K562 (cell line): ENCODE data around the gene ACO2. TPM values are rescaled to one million over a fixed set of nuclear protein-coding genes. Genes with fewer than 3 reads are reported as not detected.

Source experiments
- ATAC-seq: fragments of 200-7000 bp; cut with Tn5 transposase; 3 replicates; pipeline ENCODE4 v1.9.1; 2020; ENCODE audit warnings: moderate library complexity
- BruUV-seq: library from RNA; stranded (reverse); fragments of 400-500 nt; replicated peaks from 2 replicates; lab custom pipeline; 2021; lab: Mats Ljungman, UMichigan
- CTCF ChIA-PET: fragments of 300-600 bp; formaldehyde crosslinking; extraction: SDS; loops from one replicate; lab custom pipeline; 2021; ENCODE audit warnings: low intra/inter-chr PET ratio; lab: Yijun Ruan, JAX
- POLR2A ChIA-PET: fragments of 300-600, 350-650 bp; sonication (Branson Sonifier 250); formaldehyde crosslinking; extraction: SDS; loops from one replicate; lab custom pipeline; 2021; ENCODE audit warnings: antibody characterized with exemption, inconsistent platforms; lab: Yijun Ruan, JAX
- DNase-seq, 4 experiments: peaks; one replicate each; pipeline versions ENCODE4 v3.0.0 to v3.0.0-alpha.2; 2011 to 2018; ENCODE audit warnings: low spot score in 3 of 4, mixed read lengths in 3 of 4; ENCODE audit errors: extremely low read depth in 1 of 4
- FAIRE-seq: peaks from 2 replicates; lab custom pipeline; 2011; peaks lifted over from hg19 to GRCh38; lab: Jason Lieb, UNC
- H2AFZ ChIP-seq: 2 replicates; pipeline ENCODE4 v1.6.0; 2011; ENCODE audit warnings: low read depth, low read length, control low read depth, inconsistent platforms
- H3K27ac ChIP-seq: fragments of 200-600 bp; 3 replicates; pipeline ENCODE4 v1.8.0; 2011; ENCODE audit warnings: low read depth, mild to moderate bottlenecking, control low read depth, inconsistent platforms, low read length, moderate library complexity, mixed read lengths; ENCODE audit errors: extremely low read depth
- H3K27me3 ChIP-seq, 2 experiments: fragments of 300-600 bp in 1 of 2; 2 replicates in 1 of 2; 3 replicates in 1 of 2; pipeline versions ENCODE4 v1.6.0 to v1.8.0; 2011; ENCODE audit warnings: inconsistent platforms in 2 of 2, low read length in 2 of 2, mild to moderate bottlenecking in 1 of 2, mixed read lengths in 1 of 2, moderate library complexity in 1 of 2; ENCODE audit not compliant: control insufficient read depth in 2 of 2, insufficient read depth in 2 of 2
- H3K36me3 ChIP-seq: fragments of 300-600 bp; 3 replicates; pipeline ENCODE4 v1.8.0; 2011; ENCODE audit warnings: mild to moderate bottlenecking, low read length, inconsistent platforms; ENCODE audit not compliant: control insufficient read depth, insufficient read depth
- H3K4me1 ChIP-seq, 2 experiments: fragments of 200-600 bp in 1 of 2; replicated peaks in 1 of 2; 2 replicates in 1 of 2; 3 replicates in 1 of 2; pipeline versions ENCODE4 v1.5.1 to v1.8.0; 2011; ENCODE audit warnings: inconsistent platforms in 2 of 2, low read length in 2 of 2, mild to moderate bottlenecking in 1 of 2, mixed read lengths in 1 of 2, moderate library complexity in 1 of 2; ENCODE audit not compliant: control insufficient read depth in 2 of 2, insufficient read depth in 2 of 2
- H3K4me2 ChIP-seq: 2 replicates; pipeline ENCODE4 v1.6.1; 2011; ENCODE audit warnings: low read length, control low read depth, inconsistent platforms, mixed read lengths; ENCODE audit not compliant: insufficient read depth
- H3K4me3 ChIP-seq: fragments of 200-600 bp; sonication (generic), shearing (Covaris generic); 2 replicates; pipeline ENCODE4 v1.5.1; 2016; ENCODE audit warnings: control low read depth, inconsistent platforms
- H3K79me2 ChIP-seq: fragments of 200-600 bp; 3 replicates; pipeline ENCODE4 v1.8.0; 2011; ENCODE audit warnings: low read length, inconsistent platforms; ENCODE audit not compliant: control insufficient read depth, insufficient read depth
- H3K9ac ChIP-seq, 2 experiments: 2 replicates each; pipeline versions ENCODE4 v1.6.0 to v1.6.1; 2011; ENCODE audit warnings: low read depth in 2 of 2, low read length in 2 of 2, control low read depth in 1 of 2, inconsistent platforms in 1 of 2, mild to moderate bottlenecking in 1 of 2, mixed read lengths in 1 of 2; ENCODE audit not compliant: insufficient read depth in 1 of 2
- H3K9me1 ChIP-seq: one replicate; pipeline ENCODE4 v1.6.0; 2011; ENCODE audit warnings: inconsistent platforms, mild to moderate bottlenecking, low read length, moderate library complexity; ENCODE audit not compliant: control insufficient read depth, insufficient read depth
- H3K9me3 ChIP-seq: replicated peaks from 2 replicates; pipeline ENCODE4 v1.5.1; 2011; ENCODE audit warnings: low read depth, low read length, inconsistent platforms; ENCODE audit not compliant: control insufficient read depth, insufficient read depth
- H4K20me1 ChIP-seq: replicated peaks from 2 replicates; pipeline ENCODE4 v1.6.1; 2011; ENCODE audit warnings: low read length, inconsistent platforms, mixed read lengths; ENCODE audit not compliant: control insufficient read depth, insufficient read depth
- BRD9 ChIP-seq: fragments of 450-650 bp; IDR thresholded peaks from 2 replicates; pipeline ENCODE4 v1.6.1; 2018; ENCODE audit warnings: low read depth; ENCODE audit not compliant: partially characterized antibody
- KDM1A ChIP-seq, 2 experiments: fragments of 450-650 bp; IDR thresholded peaks; 2 replicates each; pipeline ENCODE4 v1.6.1; 2016; ENCODE audit warnings: mild to moderate bottlenecking in 2 of 2
- MAFG ChIP-seq: fragments of 450-650 bp; conservative IDR thresholded peaks from 2 replicates; pipeline ENCODE4 v1.6.1; 2016; ENCODE audit warnings: missing genetic modification characterization, missing compliant biosample characterization
- MTA2 ChIP-seq: fragments of 450-650 bp; IDR thresholded peaks from 2 replicates; pipeline ENCODE4 v1.6.1; 2016; ENCODE audit warnings: low read depth
- SOX6 ChIP-seq: fragments of 450-650 bp; IDR thresholded peaks from 2 replicates; pipeline ENCODE4 v1.6.1; 2014; ENCODE audit warnings: mild to moderate bottlenecking
- WGBS: fragments of 100-300 bp; shearing (Covaris generic); methylation state at CpG from one replicate; pipeline ENCODE4 v1.1.6; 2016; ENCODE audit warnings: low coverage, mixed read lengths; ENCODE audit not compliant: insufficient coverage; ENCODE audit errors: missing lambda C conversion rate; 5-methylcytosine and 5-hydroxymethylcytosine counted together
- in situ Hi-C: fragments of 300-500 bp; cut with MboI; formaldehyde crosslinking; loops from 4 replicates; pipeline ENCODE4 v1.15.0; 2018; ENCODE audit warnings: inconsistent platforms, mixed read lengths
- intact Hi-C: fragments of 100-400 bp; cut with micrococcal nuclease; formaldehyde crosslinking; loops from 2 replicates; pipeline ENCODE4 v1.14.2; 2022
- polyA plus RNA-seq, 8 experiments: library from polyadenylated mRNA; depleted of rRNA in 4 of 8; stranded (reverse) in 5 of 8; unstranded in 3 of 8; fragments of >200 nt; fragmentation: Nextera tagmentation in 2 of 8; fragmentation: Illumina TruSeq in 1 of 8; extraction: Ambion mirVana in 2 of 8; extraction: Trizol in 1 of 8; gene quantifications; 2 replicates each; pipeline versions ENCODE4 v1.2.1 to v1.2.3, GENCODE V29; 2011 to 2014; ENCODE audit warnings: inconsistent platforms in 1 of 8, missing spikeins in 1 of 8
- total RNA-seq, 7 experiments: library from RNA; depleted of rRNA in 6 of 7; stranded (reverse); fragments of >200 nt in 6 of 7; fragmentation: Illumina TruSeq in 2 of 7; extraction: Trizol in 2 of 7; gene quantifications; 2 replicates each; pipeline versions ENCODE4 v1.2.1 to v1.2.3, GENCODE V29; 2011 to 2021; ENCODE audit warnings: low replicate concordance in 1 of 7

ACO2 gene
- total and polyA plus RNA-seq, 9 of the 15 experiments (the other 6 are each of a cell fraction or from before 2014, with no cell fraction given): 16.2 to 119 (median 43.2) TPM

GRCh38 chr22:41539146-41540005 is 70.5 kb downstream of the ACO2 start:
- intact Hi-C loops: loop anchor here (5.0 kb wide), 1 partner anchor 48 kb away; the partner anchor contains the start of gene PMM1
- no peak overlapping the region for H2AFZ ChIP-seq
- TF ChIP-seq MAFG (tag) (no peak), SOX6 (peak; percentile 37; the same call in 1 of the 2 replicates), KDM1A (IDR thresholded peaks at IDR 0.05) (0 out of 4 replicates have a peak, but pooled peaks of 1 of the 2 experiments have one; percentile 72), MTA2 (0 out of 2 replicates have a peak, but pooled peaks have one; percentile 34), BRD9 (no peak)
- H3K9me1 ChIP-seq: peaks cover 3% of the 10 kb centered on the region
- peaks cover 22% of the 10 kb centered on the region for H4K20me1 ChIP-seq
- peaks cover 54% of the 10 kb centered on the region for H3K36me3 ChIP-seq
- peaks cover 69% of the 10 kb centered on the region for H3K79me2 ChIP-seq
- no TSS peak for BruUV-seq
- no peak for FAIRE-seq
- WGBS: 55% methylated on average over 13 of the region's 13 CpGs
- DNase-seq: no peak
- peak overlapping the region; percentile 51 for H3K4me2 ChIP-seq
- in situ Hi-C loops: no loop called here
- H3K27me3 ChIP-seq: no peaks in the 10 kb centered on the region
- H3K9me3 ChIP-seq: no peaks in the 10 kb centered on the region
- CTCF ChIA-PET: no interaction called here
- H3K4me3 ChIP-seq: no peak overlapping the region
- H3K27ac ChIP-seq: peak overlapping the region; percentile 63; the same call in 2 of the 3 replicates
- peaks cover 29 to 42% of the 10 kb centered on the region in 2 experiments; a peak in 4 of 5 replicates for H3K4me1 ChIP-seq
- POLR2A ChIA-PET: interaction anchor here (0.8 to 1.6 kb wide), 3 partner anchors 50 to 92 kb away, joined by 3 to 5 read pairs (median 3); partner anchors contain the start of genes PMM1 and TOB2
- peak overlapping the region in 1 of 2 experiments; percentile 65; a peak in 1 of 4 replicates for H3K9ac ChIP-seq
- no peak; the same call in 2 of the 3 replicates for ATAC-seq
